Measurements from ENCODE around the gene NR1D1.

Gene NR1D1

GRCh38 chr17:40111221-40112128 lies 11.1 kb upstream of the NR1D1 start:
- peak; percentile 91 for DNase-seq

- DNase-seq = no peak
Observed at GRCh38 chr17:40110026-40110845, 9.8 kb upstream of the NR1D1 start.

- peak; percentile 66 for DNase-seq
Observed at GRCh38 chr17:40108970-40109824, 8.8 kb upstream of the NR1D1 start.

GRCh38 chr17:40107522-40108174 lies 7.3 kb upstream of the NR1D1 start:
- DNase-seq = peak; percentile 26

- DNase-seq = no peak
Observed at GRCh38 chr17:40106760-40107521, 6.6 kb upstream of the NR1D1 start.

- no peak for DNase-seq
Observed at GRCh38 chr17:40105861-40106759, 5.7 kb upstream of the NR1D1 start.

GRCh38 chr17:40104594-40105486 lies 4.5 kb upstream of the NR1D1 start:
- no peak for DNase-seq

- no peak for DNase-seq
Observed at GRCh38 chr17:40103688-40104087, 3.3 kb upstream of the NR1D1 start.

GRCh38 chr17:40103071-40103661 lies 2.8 kb upstream of the NR1D1 start:
- no peak for DNase-seq

- no peak for DNase-seq
Observed at GRCh38 chr17:40101367-40102210, 1.2 kb upstream of the NR1D1 start.

- peak; percentile 98 for DNase-seq
Observed at GRCh38 chr17:40100669-40101366, 429 bp upstream of the NR1D1 start.

GRCh38 chr17:40099619-40100418 lies 570 bp downstream of the NR1D1 start:
- no peak for DNase-seq

- peak; percentile 99 for DNase-seq
Observed at GRCh38 chr17:40098846-40099618, 1.4 kb downstream of the NR1D1 start.

- DNase-seq = peak; percentile 56
Observed at GRCh38 chr17:40097931-40098845, 2.2 kb downstream of the NR1D1 start.
